ENCODE results near the gene RPS2. TPM values are rescaled to one million over a fixed set of nuclear protein-coding genes. Genes with fewer than 3 reads are reported as not detected.
A peak's percentile ranks its signal among the peaks of the same experiment; 100 is the strongest.
"Not testable (repeated sequence)": the region's sequence is repeated elsewhere in the genome, so short reads cannot be mapped to it uniquely, and the experiment has no call there.

Gene RPS2
- total RNA-seq, 8 experiments from 2014 or later, result 1,718 to 3,761 (median 2,257) TPM

DNA sequence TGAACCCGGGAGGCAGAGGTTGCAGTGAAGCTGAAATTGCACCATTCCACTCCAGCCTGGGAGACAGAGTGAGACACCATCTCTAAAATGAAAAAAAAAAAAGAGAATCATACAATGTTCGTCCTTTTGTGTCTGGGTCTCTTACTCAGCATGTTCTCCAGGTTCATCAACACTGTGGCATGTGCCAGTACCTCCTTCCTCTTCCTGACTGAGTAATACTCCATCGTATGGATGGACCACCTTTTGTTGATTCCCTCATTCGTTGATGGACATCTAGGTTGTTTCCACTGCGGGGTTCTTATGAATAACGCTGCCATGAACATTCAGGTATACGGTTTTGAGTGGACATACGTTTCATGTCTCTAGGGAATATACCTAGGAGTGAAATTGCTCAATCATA, 42.3 kb downstream of the RPS2 start:
- H3K4me1 ChIP-seq (replicated peaks in 1 of 2), result peaks cover 3 to 17% of the 10 kb centered on the region in 2 donors
- WGBS, 10 experiments, result 33 to 100% (median 78%) methylated on average over 1 to 8 of the region's 8 CpGs; no CpG with 5 or more reads in 2 of the 10 experiments
- no peak overlapping the region for H3K4me3 ChIP-seq
- no peak overlapping the region for H3K27ac ChIP-seq
- no peak for ATAC-seq (replicated peaks in 6 of 8)
- in situ Hi-C loops (cut with MboI; ENCODE audit: low pct_unique_long_range_greater_than_20kb in 2 of 9, low sequenced_read_pairs in 9 of 9, unreplicated experiment in 9 of 9), result loop anchor here in 1 of 9 experiments (10.0 kb wide), 1 partner anchor 58 kb away; no protein-coding TSS in a partner anchor

DNA sequence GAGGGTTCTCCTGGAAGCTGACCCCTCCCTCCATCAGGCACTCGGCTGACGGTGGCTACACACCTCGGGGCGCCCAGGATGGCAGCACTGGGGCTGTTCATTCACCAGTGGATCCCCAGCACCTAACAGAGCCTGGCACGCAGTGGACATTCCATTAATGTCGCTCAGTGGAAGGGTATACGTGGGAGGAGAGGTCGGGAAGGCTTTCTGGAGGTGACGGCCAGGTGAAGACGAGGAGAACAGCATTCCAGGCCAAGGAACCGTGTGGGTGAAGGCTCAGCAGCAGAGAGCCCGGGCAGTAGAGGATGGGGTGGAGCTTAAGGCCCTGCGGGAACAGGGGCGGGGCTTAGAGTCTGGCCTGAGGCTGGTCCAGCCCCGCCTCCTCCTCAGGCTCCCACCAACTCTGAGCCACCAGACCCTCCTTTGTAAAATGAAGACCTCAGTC, 43.9 kb downstream of the RPS2 start:
- Histone ChIP-seq H3K27ac (no peak overlapping the region), H3K4me3 (no peak overlapping the region), H3K4me1 (replicated peaks in 1 of 2) (peaks cover 3 to 11% of the 10 kb centered on the region in 2 donors)
- WGBS, 10 experiments, result 0 to 29% (median 9%) methylated on average over 2 to 12 of the region's 15 CpGs; no CpG with 5 or more reads in 4 of the 10 experiments
- ATAC-seq (replicated peaks in 6 of 8), result peak; percentile 4 to 89 (median 86)
- in situ Hi-C loops (cut with MboI; ENCODE audit: low pct_unique_long_range_greater_than_20kb in 2 of 9, low sequenced_read_pairs in 9 of 9, unreplicated experiment in 9 of 9), result loop anchor here in 1 of 9 experiments (10.0 kb wide), 1 partner anchor 56 kb away; no protein-coding TSS in a partner anchor

DNA sequence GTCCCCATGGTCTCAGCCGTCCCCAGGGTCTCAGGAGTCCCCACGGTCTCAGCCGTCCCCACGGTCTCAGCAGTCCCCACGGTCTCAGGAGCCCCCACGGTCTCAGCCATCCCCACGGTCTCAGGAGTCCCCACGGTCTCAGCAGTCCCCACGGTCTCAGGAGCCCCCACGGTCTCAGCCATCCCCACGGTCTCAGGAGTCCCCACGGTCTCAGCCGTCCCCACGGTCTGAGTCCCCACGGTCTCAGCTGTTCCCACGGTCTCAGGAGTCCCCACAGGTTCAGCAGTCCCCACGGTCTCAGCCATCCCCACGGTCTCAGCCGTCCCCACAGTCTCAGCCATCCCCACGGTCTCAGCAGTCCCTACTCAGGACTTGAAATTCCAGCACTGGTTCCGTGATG, 44.5 kb downstream of the RPS2 start:
- in situ Hi-C loops (cut with MboI; ENCODE audit: low pct_unique_long_range_greater_than_20kb in 2 of 9, low sequenced_read_pairs in 9 of 9, unreplicated experiment in 9 of 9), result loop anchor here in 1 of 9 experiments (10.0 kb wide), 1 partner anchor 55 kb away; no protein-coding TSS in a partner anchor
- not testable (repeated sequence) for H3K27ac ChIP-seq; H3K4me3 ChIP-seq; ATAC-seq (replicated peaks in 6 of 8)
- H3K4me1 ChIP-seq (replicated peaks in 1 of 2), result peaks cover 3 to 11% of the 10 kb centered on the region in 2 donors
- WGBS, 10 experiments, result 27% methylated on average over 3 of the region's 21 CpGs; no CpG with 5 or more reads in 9 of the 10 experiments

DNA sequence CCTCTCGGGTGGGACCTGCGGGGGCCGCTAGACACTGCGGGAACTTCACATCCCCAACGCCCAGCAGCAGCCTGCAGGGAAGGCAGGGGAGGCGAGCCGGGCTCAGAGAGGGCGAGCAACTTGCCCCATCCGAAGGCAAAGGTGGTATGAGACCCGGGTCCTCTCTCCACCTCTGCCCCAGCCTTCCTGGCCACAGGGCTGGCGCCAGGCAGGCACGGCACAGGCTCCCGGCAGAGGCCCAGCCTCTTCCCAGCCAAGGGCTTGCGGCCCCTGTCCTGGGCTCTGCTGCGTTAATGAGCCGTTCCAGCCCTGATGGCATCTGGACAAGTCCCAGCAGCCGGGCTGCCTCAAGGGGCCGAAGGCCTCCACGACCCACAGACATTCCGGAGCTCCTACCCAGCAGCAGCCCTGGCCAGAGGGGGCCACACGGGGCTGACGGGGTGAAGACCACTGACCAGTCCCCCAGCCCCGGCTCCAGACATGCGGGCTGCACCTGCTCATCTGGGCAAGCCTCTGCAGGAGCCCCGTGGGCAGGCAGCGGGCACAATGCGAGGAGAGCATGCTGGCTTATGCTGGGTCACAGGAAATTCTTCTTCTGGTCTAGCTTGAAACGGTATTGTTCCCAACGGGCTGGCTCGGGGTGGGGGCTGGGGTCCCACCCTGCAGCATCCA, 45.2 kb downstream of the RPS2 start:
- H3K4me3 ChIP-seq, result no peak overlapping the region
- peaks cover 3 to 11% of the 10 kb centered on the region in 2 donors for H3K4me1 ChIP-seq (replicated peaks in 1 of 2)
- H3K27ac ChIP-seq, result no peak overlapping the region
- no peak for ATAC-seq (replicated peaks in 6 of 8)
- WGBS, 10 experiments, result 22 to 35% (median 35%) methylated on average over 4 to 10 of the region's 30 CpGs; no CpG with 5 or more reads in 7 of the 10 experiments
- in situ Hi-C loops (cut with MboI; ENCODE audit: low pct_unique_long_range_greater_than_20kb in 2 of 9, low sequenced_read_pairs in 9 of 9, unreplicated experiment in 9 of 9), result no loop called here

DNA sequence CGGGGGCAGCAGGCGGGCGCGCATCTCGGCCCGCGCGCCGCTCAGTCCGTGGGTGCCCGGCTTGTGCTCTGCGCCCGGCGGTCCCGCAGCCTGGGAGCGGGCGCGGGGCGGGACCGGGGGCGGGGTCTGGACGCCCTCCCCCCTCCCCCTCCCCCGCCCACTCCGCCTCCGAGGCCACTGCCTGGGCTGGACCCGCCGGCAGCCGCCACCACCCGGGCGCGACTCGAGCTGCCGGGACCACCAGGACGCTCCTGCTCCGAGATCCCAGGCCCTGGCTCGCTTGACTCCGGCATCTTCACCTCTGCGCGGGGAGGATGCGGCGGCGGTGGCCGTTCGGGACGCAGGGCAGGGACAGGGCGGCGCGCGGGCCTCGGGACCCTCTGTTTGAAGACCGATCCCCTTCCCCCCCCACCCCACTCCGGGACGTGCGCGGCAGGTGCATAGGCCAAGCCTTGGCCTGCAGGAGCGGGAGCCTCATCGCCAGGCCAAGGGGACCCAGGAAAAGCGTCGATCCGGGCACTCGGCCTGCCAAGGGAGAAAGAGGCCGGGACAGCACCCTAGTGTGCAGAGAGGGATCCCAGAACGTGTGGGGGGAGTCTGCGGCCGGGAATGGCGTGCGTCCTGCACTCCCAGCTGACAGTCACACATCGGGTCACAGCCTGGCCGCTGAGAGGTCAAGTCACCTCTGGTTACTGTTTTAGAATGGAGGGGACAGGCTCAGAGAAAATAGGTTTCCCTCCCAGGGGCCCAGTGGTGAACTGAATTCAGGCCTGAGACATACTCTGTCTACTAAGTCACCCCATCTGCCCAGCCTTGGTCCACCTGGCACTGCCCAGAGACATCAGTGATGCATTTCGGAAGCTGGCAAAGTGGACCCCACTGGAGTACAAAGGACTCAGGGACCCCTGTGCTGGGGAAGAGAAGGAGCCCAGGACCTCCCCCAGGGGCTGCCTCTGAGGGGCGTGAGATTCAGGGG, 46.0 kb downstream of the RPS2 start, which contains the start of gene HS3ST6:
HS3ST6 (minus strand) TSS at position 65 of the 976 bp plus-strand sequence. CDS start 92 bp downstream, outside the sequence.
- H3K4me1 ChIP-seq (replicated peaks in 1 of 2), result peaks cover 3 to 8% of the 10 kb centered on the region in 2 donors
- peak in 6 of 8 experiments; percentile 51 to 67 (median 62) for ATAC-seq (replicated peaks in 6 of 8)
- no peak within 1 kb of the TSS for H3K27ac ChIP-seq
- H3K4me3 ChIP-seq, result peak within 1 kb of the TSS; percentile 11 to 36 (median 28)
- in situ Hi-C loops (cut with MboI; ENCODE audit: low pct_unique_long_range_greater_than_20kb in 2 of 9, low sequenced_read_pairs in 9 of 9, unreplicated experiment in 9 of 9), result no loop called here
- WGBS, 10 experiments, result 5 to 14% methylated on average over 4 to 5 of the region's 71 CpGs; no CpG with 5 or more reads in 8 of the 10 experiments

DNA sequence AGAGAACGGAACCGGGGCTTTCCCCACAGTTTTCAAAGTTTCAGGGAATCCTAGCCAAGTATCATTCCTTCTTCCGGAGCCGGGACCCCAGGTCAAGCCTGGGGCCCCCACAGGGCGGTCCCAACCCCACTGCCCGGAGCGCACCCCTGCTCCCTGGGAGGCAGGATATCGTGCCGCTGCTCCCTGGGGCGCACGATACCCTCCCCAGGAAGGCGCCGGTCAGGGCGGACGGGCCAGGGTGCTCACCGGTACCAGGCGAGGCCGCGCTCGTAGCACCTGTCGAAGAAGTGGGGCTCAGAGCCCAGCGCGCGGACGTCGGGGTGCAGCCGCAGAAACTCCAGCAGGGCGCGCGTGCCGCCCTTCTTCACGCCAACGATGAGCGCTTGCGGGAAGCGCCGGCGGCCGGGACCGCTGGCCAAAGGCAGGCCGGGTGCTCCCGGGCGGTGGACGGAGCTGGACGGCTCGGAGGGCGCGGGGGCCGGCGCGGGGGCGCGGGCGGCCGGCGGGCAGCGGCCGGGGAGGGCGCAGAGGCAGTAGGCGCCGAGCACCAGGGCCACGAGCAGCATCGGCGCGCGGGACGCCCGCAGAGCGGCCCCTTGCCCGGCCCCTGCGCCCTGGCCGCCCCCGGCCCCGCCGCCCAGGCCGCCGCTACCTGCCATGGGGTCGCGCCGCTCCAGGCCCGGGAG, 46.8 kb downstream of the RPS2 start:
- peak in 5 of 8 experiments; percentile 3 to 15 (median 7) for ATAC-seq (replicated peaks in 6 of 8)
- Histone ChIP-seq H3K27ac (no peak overlapping the region), H3K4me3 (peak overlapping the region; percentile 11 to 36 (median 28)), H3K4me1 (replicated peaks in 1 of 2) (peaks cover 3 to 8% of the 10 kb centered on the region in 2 donors)
- 3% methylated on average over 6 of the region's 81 CpGs; no CpG with 5 or more reads in 9 of the 10 experiments for WGBS, 10 experiments
- in situ Hi-C loops (cut with MboI; ENCODE audit: low pct_unique_long_range_greater_than_20kb in 2 of 9, low sequenced_read_pairs in 9 of 9, unreplicated experiment in 9 of 9), result no loop called here

DNA sequence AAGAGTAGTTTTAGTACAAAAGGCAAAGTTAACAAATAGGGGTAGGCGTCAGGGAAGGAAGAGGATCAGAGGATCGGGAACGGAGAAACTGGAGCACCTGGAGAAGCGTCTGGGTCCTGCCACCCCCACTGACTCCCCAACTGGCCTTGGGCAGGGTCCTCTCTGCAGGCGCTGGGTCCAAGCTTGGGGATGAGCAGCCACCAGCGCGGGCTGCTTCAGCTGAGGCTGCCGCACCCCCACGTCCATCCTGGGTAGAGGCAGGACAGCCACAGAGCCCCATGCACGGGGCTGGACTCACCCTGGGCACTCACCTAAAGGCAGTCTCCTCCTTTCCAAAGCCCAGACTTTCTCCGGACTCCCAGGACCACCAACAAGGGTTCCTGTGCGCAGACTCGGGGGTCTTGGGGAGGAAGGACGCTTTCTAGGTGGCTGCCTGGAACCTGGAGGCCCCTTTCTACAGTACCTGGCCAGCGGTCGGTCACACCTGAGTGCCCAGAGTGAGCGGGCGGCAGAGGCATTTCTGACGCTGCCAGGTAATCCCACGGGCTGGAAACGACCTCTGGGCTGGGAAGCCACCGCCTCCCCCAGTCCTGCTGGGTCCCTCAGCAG, 47.5 kb downstream of the RPS2 start:
- H3K27ac ChIP-seq, result no peak overlapping the region
- in situ Hi-C loops (cut with MboI; ENCODE audit: low pct_unique_long_range_greater_than_20kb in 2 of 9, low sequenced_read_pairs in 9 of 9, unreplicated experiment in 9 of 9), result no loop called here
- no peak overlapping the region for H3K4me3 ChIP-seq
- peaks cover 3 to 8% of the 10 kb centered on the region in 2 donors for H3K4me1 ChIP-seq (replicated peaks in 1 of 2)
- ATAC-seq (replicated peaks in 6 of 8), result no peak
- 5 to 26% (median 6%) methylated on average over 3 to 8 of the region's 22 CpGs; no CpG with 5 or more reads in 7 of the 10 experiments for WGBS, 10 experiments

DNA sequence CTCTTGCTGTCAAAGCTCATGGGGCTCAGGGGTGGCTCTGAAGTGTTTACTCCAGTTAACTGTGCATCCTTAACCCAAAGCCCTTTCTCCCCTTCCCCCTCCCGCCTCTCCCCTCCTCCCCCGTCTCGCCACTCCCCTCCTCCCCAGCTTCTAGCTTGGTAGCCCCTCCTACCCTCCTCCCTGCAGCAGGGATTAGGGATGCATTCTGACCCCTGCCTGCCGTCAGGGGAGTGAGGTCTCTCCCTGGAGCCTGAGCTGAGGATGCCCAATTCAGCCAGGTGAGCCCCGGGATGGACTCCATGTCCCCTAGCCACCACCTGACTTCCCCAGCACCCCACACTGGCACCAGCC, 48.0 kb downstream of the RPS2 start:
- no peak overlapping the region for H3K4me3 ChIP-seq
- ATAC-seq (replicated peaks in 6 of 8), result no peak
- peaks cover 3 to 8% of the 10 kb centered on the region in 2 donors for H3K4me1 ChIP-seq (replicated peaks in 1 of 2)
- in situ Hi-C loops (cut with MboI; ENCODE audit: low pct_unique_long_range_greater_than_20kb in 2 of 9, low sequenced_read_pairs in 9 of 9, unreplicated experiment in 9 of 9), result no loop called here
- H3K27ac ChIP-seq, result no peak overlapping the region
- WGBS, 10 experiments, result 29% methylated on average over 1 of the region's 5 CpGs; no CpG with 5 or more reads in 9 of the 10 experiments

DNA sequence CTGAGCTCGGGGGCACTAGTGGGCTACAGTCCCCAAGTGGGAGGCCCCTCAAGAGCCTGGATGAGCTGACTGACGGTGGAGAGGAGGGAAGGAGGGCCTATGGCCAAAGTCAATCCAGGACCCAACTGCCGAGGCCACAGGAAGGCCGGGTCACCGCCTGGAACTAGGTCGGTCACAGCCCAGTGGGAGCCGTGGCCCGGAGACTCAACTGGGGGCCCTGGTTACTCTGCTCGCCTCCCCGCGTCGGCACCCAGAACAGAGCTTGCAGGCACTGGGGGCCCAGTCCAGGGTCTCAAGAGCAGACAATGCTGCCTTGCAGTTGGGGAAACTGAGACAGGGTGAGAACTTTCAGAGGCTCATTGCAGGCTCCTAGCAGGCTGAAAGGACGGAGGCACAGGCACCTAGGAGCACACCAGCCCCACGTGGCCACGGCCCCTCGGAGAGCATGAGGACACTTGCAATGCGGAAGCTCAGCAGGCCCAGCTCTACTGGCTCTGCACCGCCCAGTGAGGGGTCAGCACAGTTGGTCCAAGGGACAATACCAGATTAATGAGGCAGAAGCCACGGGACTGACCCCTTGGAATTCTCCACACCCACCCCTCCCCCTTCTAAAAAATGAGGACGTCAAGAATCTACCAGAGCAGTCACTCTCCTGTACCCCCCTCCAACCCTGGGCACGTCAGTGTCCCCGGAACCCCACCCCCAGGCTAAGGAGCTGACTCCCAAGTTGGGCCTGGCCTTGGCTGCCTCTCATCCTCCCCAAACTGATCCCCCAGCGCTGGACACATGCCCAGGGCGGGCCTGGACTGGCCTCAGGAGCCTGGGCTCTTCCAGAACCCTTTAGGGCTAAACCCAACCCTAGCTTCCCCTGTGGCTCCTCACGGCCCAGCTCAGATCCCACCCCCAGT, 48.6 kb downstream of the RPS2 start:
- Histone ChIP-seq H3K4me1 (replicated peaks in 1 of 2) (peaks cover 3 to 8% of the 10 kb centered on the region in 2 donors), H3K4me3 (no peak overlapping the region), H3K27ac (no peak overlapping the region)
- in situ Hi-C loops (cut with MboI; ENCODE audit: low pct_unique_long_range_greater_than_20kb in 2 of 9, low sequenced_read_pairs in 9 of 9, unreplicated experiment in 9 of 9), result no loop called here
- WGBS, 10 experiments, result 50 to 84% (median 70%) methylated on average over 2 to 8 of the region's 25 CpGs; no CpG with 5 or more reads in 5 of the 10 experiments
- ATAC-seq (replicated peaks in 6 of 8), result peak in 2 of 8 experiments; percentile 31 to 32

DNA sequence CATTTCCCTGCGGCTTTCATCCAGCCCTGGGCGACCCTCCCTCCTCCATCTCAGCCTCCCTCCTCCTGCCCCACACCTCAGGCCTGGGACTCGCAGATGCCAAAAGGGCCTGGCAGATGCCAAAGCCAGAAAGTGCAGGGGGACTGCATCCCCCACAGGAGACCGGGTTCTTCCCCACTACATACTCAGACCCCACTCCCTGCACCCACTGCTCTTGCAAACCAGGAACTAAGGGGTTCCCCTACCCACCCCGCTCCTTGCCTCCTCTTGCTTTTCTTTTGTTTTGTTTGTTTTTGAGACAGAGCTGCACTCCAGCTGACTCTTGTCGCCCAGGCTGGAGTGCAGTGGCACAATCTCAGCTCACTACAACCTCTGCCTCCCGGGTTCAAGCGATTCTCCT, 49.6 kb downstream of the RPS2 start:
- ATAC-seq (replicated peaks in 6 of 8), result no peak
- WGBS, 10 experiments, result 0 to 80% (median 53%) methylated on average over 1 to 2 of the region's 8 CpGs; no CpG with 5 or more reads in 6 of the 10 experiments
- in situ Hi-C loops (cut with MboI; ENCODE audit: low pct_unique_long_range_greater_than_20kb in 2 of 9, low sequenced_read_pairs in 9 of 9, unreplicated experiment in 9 of 9), result no loop called here

DNA sequence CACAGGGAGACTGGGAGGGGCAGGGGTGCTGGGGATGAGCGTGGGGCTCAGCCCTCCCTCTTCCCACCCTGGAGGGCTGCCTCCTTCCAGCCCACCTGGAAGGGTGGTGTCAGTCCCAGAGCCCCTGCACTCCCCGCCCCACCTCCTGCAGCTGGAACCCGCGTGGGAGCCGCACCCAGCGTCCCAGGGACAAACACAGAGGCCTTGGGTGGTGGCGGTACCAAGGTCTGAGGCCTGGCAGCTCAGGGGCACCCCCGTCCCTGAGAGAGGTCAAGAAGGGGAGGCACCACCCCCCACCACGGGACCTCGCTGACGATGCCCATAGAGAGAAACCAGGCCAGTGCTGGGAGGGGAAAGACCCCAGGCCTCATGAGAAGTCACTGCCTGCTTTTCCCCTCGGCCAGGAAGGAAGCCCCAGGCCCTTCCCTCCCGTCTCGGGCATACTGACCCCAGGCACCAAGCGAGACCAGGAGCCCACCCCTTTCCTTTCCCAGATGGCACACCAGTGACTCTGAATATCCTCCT, 50.5 kb downstream of the RPS2 start:
- ATAC-seq (replicated peaks in 6 of 8), result no peak
- WGBS, 10 experiments, result 37% methylated on average over 3 of the region's 15 CpGs; no CpG with 5 or more reads in 9 of the 10 experiments
- no peak overlapping the region for H3K27ac ChIP-seq
- peaks cover 3 to 4% of the 10 kb centered on the region in 2 donors for H3K4me1 ChIP-seq (replicated peaks in 1 of 2)
- in situ Hi-C loops (cut with MboI; ENCODE audit: low pct_unique_long_range_greater_than_20kb in 2 of 9, low sequenced_read_pairs in 9 of 9, unreplicated experiment in 9 of 9), result no loop called here
- no peak overlapping the region for H3K4me3 ChIP-seq

More for the DNA sequence above, 49.6 kb downstream of the RPS2 start:
- Histone ChIP-seq H3K4me3 (no peak overlapping the region), H3K4me1 (replicated peaks in 1 of 2) (peaks cover 3 to 4% of the 10 kb centered on the region in 2 donors), H3K27ac (no peak overlapping the region)
